NK-92 (cell line): ENCODE results near the gene PCTP.

Source experiments
- DNase-seq: peaks from one replicate; lab custom pipeline; 2025; ENCODE audit not compliant: unreplicated experiment; lab: John Stamatoyannopoulos, UW

PCTP gene

DNA sequence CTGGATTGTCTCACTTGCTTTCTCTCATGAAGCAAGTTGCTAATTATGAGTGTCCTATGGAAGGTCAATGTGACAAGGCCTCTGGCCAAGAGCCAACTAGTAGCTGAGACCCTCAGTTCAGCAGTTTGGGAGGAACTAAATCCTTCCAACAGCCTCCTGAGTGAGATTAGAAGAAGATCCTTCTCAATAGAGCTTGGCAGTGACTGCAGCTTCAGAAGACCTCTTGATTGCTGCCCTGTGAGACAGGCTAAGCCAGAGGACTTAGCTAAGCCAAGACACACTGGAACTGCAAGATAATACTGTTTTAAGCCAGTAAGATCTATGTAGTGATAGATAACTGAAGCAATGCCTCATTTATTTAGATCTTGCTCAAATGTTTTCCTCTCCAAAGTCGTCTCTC, 34.3 kb downstream of the PCTP start:
- DNase-seq: no peak

DNA sequence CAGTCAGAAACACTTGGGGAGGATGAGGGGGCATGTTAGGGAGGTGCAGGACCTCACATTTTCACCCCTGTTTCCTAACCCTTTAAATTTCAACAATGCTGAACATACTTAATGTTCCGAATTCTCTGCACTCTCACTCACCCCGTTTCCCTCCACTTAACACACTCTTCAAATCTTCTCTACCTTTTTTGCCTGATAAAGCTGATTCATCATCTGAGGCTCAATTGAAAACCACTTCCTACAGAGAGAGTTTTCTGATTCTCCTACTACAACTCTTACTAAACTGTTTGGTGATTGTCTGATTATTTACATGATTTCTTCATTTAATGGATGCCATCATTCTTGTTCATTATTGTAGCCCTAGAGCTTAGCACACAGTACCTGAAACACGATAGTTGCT, 42.4 kb downstream of the PCTP start:
- DNase-seq: no peak

DNA sequence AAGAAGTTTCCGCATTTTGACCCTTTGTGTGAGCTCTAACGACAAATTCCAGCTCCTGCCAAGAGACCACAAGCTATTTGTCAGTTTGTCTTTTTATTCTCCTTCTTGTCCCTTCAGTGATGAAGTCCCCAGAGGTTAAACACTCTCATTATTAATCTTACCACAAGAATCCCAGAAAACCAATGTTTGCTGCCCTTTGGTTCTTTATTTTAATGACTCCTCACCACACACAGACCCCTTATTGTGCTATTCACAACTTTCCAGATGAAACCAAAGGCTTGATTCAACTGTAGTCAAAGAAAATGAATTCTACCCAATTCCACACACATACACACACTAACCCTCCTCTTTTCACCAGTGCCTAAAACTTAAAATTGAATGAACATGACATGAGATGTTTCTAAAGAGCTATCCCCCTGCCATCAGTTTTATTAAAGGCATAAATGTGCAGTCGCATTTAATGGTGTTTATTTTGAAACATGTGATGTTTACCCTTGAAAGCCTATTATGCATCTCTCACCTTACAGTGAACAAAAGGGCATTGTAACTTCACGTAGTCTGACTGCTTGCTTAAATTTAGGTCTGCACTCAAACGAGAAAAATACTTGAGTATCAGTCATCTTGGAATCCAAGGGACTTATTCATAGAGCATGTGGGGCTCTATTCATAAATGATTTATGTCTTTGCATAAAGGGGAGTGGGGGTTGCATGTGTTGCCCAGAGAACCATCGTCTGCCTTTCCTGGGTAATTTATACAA, 44.1 kb downstream of the PCTP start:
- DNase-seq: no peak

DNA sequence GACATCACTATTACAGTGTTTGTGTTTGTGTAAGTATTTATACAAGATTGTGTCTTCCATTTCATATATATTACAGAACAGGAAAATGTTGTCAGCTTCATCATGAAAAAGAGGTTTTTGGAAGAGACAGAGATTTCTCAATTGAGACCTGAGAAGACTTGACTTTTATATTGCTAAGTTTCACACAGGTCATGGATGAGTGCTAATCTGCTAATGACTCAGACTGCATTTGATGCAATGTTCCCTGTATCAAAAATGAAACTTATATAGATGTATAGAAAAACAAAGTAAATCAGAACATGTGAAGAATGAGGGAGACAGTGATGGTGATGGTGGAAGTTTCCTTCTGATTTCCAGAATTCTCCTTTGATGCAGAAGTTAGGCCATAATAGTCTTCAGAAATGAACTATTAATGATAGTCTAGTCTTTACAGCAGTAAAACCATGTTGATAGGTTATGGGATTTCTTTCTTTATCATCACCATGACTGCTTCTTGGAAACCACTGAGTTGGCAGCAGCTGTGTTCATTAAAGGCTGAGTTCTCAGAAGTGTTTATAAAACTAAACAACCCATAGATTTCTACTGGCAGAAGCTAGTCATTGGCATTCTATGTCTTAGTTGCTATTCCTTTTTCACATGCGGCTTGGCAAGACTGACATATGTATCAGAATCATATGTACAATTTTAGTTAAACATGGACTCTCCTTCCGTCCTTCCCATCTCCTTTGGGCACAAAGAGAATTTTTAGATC, 56.1 kb downstream of the PCTP start:
- no peak for DNase-seq

DNA sequence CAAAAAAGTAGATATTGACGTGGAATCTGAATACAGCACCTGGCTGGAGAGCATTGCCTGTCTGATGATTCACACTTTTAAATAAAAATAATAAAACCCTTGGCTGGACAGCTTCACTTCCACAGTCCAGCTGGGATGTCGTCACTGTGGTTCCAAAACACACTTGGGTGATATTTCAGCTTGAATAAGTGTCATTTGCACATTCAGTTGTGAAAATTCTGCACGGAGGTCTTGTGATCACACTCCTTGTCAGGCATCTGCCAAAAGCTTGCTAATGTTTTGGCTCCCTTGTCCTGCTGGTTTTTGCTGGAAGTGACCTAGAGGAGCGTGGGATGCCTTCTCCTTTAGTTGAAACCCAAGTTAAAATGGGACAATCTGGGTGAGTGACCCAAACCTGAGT, 60.7 kb downstream of the PCTP start:
- no peak for DNase-seq

DNA sequence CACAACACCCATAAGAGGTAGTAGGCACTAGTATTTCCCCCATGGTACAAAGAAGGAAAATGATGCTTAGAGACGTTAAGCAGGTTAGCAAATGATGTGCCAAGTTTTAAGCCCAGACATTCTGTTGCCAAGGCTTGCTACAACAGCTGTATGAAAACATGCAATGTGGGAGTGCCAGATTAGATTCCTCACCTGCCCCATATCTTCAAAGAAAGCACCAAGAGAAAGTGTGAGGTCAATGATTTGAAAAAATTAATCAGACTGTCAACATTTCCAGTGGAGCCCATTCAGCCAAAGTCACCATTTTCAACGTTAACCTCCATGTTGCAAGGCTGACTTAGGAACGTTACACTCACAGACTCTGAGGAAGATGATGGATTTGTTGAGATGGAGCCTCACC, 61.5 kb downstream of the PCTP start:
- DNase-seq: no peak

DNA sequence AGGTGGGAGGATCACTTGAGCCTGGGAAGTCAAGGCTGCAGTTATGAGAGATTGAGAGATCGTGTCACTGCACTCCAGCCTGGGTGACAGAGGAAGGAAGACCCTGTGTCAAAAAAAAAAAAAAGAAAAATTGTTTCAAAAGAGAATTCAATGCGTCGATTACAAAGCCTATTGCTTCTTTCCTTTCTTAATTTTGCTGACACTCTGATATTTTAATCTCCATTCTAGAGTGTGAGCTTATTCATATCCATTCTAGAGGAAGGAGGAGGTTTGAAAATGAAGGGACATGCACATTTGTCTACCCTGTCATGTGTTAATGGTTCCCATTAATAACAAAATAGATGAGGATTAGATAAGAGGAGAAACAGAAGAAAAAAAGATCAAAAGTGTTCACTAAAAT, 63.1 kb downstream of the PCTP start:
- DNase-seq: no peak

DNA sequence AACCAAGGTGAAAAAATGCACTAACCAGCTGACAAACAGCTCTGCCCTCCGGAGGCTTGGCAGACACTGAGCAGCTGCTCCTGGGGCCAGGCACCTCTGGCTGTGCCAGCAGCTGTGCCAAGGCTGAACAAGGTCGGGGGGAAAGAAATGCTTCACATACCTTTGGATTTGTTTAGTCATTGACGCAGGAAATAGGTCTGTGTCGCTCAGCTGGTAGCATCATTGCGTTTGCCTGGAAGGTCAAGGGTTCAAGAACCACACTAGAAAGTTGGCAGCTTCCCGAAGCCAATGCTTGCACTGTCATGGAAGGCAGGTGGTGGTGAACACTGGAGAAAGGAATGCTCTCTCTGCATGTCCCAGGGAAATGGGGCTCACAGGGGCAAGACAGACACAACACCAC, 63.5 kb downstream of the PCTP start:
- no peak for DNase-seq

DNA sequence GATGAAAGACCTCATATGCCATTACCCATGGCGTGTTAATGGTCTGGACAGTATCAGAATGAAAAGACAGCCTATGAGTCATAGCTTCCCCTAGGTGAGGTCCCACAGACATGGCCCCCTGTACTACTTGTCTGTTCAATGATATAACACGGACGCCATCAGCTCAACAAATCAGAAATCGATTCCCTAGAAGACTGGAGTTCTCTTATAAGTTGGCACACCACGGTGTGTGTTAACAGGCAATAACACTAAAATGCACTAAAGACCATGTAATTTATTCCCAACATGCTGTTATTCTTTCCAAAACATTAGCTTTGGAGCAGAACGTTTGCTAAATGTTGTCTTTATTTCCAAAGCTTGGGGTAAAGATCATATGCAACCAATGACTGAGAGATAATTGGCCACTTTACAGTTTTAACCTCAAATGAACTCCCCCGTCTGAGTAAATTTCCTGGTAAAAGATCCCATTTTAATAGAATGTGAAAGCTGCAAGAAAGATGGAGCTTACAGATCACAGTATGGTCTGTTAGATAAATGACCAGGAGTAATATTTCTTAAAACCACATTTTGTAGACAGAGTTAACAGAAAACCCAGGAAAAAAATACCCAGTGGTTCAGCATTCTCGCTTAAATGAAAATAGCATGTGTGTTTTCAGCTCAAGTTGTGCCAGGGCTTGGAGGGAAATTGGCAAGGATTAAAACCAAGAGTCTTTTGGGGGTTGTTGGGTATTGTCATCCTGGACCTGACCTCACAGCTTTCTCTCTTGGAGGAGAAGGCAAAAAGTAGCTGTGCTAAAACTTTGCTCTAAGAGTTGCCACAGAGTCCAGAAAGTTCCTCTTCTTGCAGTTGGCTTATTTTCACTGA, 65.9 kb downstream of the PCTP start:
- no peak for DNase-seq

DNA sequence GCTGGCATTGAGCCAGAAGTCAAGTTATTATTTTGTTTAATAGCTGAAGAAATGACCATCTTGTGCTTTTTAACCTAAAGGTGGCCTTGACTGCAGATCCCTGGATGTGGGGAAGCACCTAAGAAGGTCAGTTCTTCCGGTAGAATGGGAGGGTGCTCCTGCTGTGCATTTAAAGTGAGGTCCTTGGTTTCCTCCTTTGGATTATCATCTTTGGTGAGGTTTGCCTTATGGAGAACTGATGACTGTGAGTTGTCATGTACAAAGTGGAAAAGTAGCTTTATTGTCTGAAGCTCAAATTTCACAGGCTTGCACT, 66.5 kb downstream of the PCTP start:
- no peak for DNase-seq

DNA sequence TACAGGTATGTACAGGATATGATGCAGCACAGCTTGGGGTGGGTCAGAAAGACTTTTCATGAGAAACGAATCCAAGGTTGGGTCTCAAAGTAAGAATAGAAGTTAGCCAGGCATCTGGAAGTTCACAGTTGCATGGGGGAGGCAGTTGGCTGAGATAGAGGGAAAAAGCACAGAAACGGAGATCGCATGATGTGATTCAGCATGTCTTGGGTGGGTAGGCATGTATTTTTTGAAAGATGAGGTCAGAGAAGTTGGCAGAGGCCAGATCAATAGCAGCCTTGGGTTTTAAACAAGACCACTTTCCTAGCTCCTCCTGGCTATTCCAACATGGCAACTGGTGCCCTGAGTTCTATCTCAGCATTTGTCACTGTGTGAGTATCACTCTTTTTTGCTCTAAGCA, 67.2 kb downstream of the PCTP start:
- no peak for DNase-seq

DNA sequence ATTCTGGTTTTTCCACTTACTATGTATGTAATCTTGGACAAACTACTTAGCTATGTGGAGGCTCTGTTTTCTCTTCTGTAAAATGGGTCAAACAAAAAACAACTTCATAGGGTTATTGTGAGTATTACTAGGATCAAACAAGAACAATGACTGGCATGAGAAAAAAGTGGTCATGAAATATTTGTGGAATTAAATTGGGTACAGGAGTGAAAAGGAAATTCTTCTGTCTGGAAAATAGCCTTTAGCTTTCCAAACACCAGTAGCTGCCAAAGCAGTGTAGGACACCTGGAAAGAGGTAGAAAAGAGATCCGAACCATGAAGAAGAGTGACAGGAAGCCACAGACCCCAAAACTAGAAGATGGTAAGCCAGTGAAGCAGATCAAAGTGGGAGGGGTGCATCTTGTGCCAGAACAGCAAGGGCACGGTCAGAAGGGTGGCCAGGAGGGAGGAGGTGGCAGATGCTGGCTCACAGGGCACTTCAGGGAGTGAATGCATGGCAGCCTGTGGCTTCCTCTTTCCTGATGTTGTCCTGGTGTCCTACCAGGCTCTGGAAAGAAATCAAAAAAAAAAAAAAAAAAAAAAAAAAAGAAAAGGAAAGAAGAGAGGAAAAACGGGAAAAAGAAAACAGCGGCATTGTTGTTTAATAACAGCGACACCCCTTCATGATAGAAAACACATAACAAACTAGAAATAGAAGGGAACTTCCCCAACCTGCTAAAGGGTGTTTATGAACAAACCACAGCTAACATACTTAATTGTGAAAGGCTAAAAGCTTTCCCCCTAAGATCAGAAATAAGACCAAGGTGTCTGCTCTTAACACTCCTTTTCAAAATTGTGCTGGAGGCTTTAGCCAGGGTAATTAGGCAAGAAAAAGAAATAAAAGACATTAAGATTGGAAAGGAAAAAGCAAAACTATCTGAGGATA, 67.9 kb downstream of the PCTP start:
- DNase-seq: no peak

DNA sequence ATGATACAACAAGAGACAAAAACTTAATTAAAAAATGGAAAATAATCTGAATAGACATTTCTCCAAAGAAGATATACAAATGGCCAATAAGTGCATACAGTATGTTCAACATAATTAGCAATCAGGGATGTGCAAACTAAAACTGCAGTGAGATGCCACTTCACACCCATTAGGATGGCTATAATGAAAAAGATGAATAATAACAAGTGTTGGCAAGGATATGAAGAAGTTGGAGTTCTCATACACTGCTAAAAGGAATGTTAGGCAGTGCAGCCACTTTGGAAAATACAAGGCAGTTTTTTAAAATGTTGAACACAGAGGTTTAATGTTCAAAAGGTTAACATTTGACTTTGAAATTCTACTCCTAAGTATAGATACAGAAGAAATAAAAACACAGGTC, 69.8 kb downstream of the PCTP start:
- DNase-seq: no peak

DNA sequence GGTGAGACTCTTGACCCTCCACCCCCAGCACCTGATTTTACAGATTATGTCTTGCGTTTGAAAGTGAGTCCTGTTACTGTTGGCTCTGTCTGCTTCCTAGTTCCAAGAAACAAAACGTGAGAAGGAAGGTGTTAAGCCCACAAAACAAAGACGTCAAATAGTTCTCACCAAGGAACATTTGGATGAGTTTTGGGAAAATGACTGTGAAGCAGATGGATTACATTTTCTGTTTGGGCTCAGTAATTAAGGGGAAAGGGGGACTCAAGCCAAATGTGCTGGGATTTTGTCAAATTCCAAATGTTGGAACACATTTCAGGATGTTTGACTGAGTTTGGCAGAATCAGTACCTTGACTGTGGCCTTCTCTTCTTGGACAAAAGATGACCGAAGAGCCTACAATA, 71.2 kb downstream of the PCTP start:
- no peak for DNase-seq

DNA sequence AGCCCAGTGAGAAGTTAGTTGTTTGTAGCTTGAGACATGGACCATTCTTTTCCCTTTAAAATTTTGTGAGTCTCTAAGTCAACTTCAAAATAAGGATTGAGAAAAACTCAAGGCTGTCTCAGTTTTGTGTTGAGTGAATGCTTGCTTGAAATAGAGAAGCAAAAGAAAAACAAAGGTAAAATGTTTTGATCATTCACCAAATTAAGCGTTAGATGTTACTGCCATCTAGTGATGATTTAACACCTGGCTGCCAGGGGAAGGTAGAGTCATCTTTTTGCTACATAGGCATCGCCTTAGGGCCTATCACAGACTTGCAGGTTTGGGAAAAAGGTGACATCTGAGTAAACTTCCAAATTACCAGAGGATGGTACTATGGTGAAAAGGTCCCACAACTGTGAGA, 74.4 kb downstream of the PCTP start:
- DNase-seq: no peak
